OCI-LY7 (cell line): ENCODE measurements around the gene GPR82.

Experiments used
- CTCF ChIP-seq: fragments of 200-600 bp; sonication (generic); conservative IDR thresholded peaks from 2 replicates; pipeline ENCODE4 v1.5.1; 2014; ENCODE audit warnings: mild to moderate bottlenecking, antibody characterized with exemption, low read length, moderate library complexity, mixed read lengths
- EZH2phosphoT487 ChIP-seq: fragments of 200-600 bp; sonication (generic); IDR thresholded peaks from 2 replicates; pipeline ENCODE4 v1.6.1; 2018; ENCODE audit warnings: low read depth, borderline replicate concordance, mild to moderate bottlenecking, mixed run types, antibody characterized with exemption, low read length, moderate library complexity, mixed read lengths

- TF ChIP-seq EZH2phosphoT487 (no peak), CTCF (no peak)
Measured at GRCh38 chrX:41761169-41761568, 37.2 kb downstream of the GPR82 start.
